Ovary (tissue), 3 donors: ENCODE results near the gene DEFB121.
"Not testable (repeated sequence)": the region's sequence is repeated elsewhere in the genome, so short reads cannot be mapped to it uniquely, and the experiment has no call there.

Experiments
- EP300 ChIP-seq: sonication (generic); formaldehyde crosslinking; IDR thresholded peaks from one replicate; pipeline ENCODE4 v1.6.1; 2017; ENCODE audit warnings: antibody characterized with exemption
- POLR2A ChIP-seq: fragments of 450-650 bp; IDR thresholded peaks from one replicate; pipeline ENCODE4 v1.6.1; 2017; ENCODE audit warnings: antibody characterized with exemption, mild to moderate bottlenecking, moderate library complexity
- TF ChIP-seq, protein P1 (sequence below), 3 donors: fragments of 450-650 bp in 2 of 3; fragments of 200-600 bp in 1 of 3; IDR thresholded peaks; one replicate each; pipeline versions ENCODE4 v1.5.1 to v1.8.0; 2016 to 2022; ENCODE audit warnings: antibody characterized with exemption in 3 of 3, mild to moderate bottlenecking in 1 of 3
- donor health status: DM: no; HTN: no; CAD: no.

DNA sequence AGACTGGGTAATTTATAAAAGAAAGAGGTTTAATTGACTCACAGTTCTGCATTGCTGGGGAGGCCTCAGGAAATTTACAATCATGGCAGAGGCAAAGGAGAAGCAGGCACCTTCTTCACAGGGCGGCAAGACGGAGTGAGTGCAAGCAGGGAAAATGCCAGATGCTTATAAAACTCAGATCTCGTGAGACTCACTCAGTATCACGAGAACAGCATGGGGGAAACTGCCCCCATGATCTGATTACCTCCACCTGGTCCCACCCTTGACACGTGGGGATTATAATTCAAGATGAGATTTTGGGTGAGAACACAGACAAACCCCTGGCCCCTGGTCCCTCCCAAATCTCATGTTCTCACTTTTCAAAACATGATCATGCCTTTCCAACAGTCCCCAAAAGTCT is 41.7 kb downstream of the DEFB121 start:
- TF ChIP-seq, protein P1, sequence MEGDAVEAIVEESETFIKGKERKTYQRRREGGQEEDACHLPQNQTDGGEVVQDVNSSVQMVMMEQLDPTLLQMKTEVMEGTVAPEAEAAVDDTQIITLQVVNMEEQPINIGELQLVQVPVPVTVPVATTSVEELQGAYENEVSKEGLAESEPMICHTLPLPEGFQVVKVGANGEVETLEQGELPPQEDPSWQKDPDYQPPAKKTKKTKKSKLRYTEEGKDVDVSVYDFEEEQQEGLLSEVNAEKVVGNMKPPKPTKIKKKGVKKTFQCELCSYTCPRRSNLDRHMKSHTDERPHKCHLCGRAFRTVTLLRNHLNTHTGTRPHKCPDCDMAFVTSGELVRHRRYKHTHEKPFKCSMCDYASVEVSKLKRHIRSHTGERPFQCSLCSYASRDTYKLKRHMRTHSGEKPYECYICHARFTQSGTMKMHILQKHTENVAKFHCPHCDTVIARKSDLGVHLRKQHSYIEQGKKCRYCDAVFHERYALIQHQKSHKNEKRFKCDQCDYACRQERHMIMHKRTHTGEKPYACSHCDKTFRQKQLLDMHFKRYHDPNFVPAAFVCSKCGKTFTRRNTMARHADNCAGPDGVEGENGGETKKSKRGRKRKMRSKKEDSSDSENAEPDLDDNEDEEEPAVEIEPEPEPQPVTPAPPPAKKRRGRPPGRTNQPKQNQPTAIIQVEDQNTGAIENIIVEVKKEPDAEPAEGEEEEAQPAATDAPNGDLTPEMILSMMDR (IDR thresholded peaks at IDR 0.05), result not testable (repeated sequence)
- not testable (repeated sequence) for TF ChIP-seq POLR2A, EP300
